ENCODE results near the gene CFAP43.

DNA sequence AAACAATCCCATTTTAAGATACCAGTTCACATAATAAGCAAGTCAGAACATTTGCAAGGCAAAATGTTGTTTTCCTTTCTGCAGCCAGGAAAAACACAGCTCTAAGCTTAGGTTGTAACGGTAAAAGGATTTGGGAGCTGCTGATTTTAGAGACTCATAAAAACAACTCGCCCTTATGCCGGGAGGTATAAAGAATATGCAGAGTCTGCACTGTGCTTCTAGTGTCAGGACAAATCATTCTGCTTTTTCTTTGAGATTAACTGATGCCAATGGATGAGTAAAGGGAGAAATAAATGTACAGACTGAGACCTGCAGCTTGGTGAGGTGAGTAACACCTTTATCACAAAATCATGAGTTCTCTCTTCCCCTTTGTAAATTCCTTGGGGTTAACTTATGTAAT lies 112.2 kb downstream of the CFAP43 start:
- TF ChIP-seq POLR2AphosphoS5 (IDR thresholded peaks at IDR 0.05; ENCODE audit: low read depth) (no peak), EZH2 (IDR thresholded peaks at IDR 0.05; ENCODE audit: low read depth, unreplicated experiment) (no peak)
- TF ChIP-seq, protein P1, sequence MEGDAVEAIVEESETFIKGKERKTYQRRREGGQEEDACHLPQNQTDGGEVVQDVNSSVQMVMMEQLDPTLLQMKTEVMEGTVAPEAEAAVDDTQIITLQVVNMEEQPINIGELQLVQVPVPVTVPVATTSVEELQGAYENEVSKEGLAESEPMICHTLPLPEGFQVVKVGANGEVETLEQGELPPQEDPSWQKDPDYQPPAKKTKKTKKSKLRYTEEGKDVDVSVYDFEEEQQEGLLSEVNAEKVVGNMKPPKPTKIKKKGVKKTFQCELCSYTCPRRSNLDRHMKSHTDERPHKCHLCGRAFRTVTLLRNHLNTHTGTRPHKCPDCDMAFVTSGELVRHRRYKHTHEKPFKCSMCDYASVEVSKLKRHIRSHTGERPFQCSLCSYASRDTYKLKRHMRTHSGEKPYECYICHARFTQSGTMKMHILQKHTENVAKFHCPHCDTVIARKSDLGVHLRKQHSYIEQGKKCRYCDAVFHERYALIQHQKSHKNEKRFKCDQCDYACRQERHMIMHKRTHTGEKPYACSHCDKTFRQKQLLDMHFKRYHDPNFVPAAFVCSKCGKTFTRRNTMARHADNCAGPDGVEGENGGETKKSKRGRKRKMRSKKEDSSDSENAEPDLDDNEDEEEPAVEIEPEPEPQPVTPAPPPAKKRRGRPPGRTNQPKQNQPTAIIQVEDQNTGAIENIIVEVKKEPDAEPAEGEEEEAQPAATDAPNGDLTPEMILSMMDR (conservative IDR thresholded peaks at IDR 0.05; ENCODE audit: low read depth in 2 of 2): no peak
- TF ChIP-seq, protein P2, sequence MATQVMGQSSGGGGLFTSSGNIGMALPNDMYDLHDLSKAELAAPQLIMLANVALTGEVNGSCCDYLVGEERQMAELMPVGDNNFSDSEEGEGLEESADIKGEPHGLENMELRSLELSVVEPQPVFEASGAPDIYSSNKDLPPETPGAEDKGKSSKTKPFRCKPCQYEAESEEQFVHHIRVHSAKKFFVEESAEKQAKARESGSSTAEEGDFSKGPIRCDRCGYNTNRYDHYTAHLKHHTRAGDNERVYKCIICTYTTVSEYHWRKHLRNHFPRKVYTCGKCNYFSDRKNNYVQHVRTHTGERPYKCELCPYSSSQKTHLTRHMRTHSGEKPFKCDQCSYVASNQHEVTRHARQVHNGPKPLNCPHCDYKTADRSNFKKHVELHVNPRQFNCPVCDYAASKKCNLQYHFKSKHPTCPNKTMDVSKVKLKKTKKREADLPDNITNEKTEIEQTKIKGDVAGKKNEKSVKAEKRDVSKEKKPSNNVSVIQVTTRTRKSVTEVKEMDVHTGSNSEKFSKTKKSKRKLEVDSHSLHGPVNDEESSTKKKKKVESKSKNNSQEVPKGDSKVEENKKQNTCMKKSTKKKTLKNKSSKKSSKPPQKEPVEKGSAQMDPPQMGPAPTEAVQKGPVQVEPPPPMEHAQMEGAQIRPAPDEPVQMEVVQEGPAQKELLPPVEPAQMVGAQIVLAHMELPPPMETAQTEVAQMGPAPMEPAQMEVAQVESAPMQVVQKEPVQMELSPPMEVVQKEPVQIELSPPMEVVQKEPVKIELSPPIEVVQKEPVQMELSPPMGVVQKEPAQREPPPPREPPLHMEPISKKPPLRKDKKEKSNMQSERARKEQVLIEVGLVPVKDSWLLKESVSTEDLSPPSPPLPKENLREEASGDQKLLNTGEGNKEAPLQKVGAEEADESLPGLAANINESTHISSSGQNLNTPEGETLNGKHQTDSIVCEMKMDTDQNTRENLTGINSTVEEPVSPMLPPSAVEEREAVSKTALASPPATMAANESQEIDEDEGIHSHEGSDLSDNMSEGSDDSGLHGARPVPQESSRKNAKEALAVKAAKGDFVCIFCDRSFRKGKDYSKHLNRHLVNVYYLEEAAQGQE (IDR thresholded peaks at IDR 0.05; ENCODE audit: unreplicated experiment): no peak
- TF ChIP-seq, protein P3, sequence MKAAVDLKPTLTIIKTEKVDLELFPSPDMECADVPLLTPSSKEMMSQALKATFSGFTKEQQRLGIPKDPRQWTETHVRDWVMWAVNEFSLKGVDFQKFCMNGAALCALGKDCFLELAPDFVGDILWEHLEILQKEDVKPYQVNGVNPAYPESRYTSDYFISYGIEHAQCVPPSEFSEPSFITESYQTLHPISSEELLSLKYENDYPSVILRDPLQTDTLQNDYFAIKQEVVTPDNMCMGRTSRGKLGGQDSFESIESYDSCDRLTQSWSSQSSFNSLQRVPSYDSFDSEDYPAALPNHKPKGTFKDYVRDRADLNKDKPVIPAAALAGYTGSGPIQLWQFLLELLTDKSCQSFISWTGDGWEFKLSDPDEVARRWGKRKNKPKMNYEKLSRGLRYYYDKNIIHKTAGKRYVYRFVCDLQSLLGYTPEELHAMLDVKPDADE (IDR thresholded peaks at IDR 0.05): no peak

Data from GM23338 (cell line).